ENCODE data around the gene CSMD2.

GRCh38 chr1:33726274-33726804 lies 438.7 kb downstream of the CSMD2 start:
- TF ChIP-seq CTCF (IDR thresholded peaks at IDR 0.05) (no peak), POLR2A (IDR thresholded peaks at IDR 0.05) (no peak)
